ENCODE results near the gene SFXN4. TPM values are rescaled to one million over a fixed set of nuclear protein-coding genes. Genes with fewer than 3 reads are reported as not detected.
"Not testable (repeated sequence)": the region's sequence is repeated elsewhere in the genome, so short reads cannot be mapped to it uniquely, and the experiment has no call there.

SFXN4 gene
- total RNA-seq, 1 donor from 2014 or later = 19.9 TPM

- Mint-ChIP-seq H3K36me3 (ENCODE audit: low read depth) (peaks cover 3% of the 10 kb centered on the region), H3K4me1 (no peaks in the 10 kb centered on the region), H3K9me3 (no peaks in the 10 kb centered on the region), H3K4me3 (no peak overlapping the region), H3K27me3 (ENCODE audit: low read depth) (no peaks in the 10 kb centered on the region), H3K27ac (ENCODE audit: unreplicated experiment) (no peak overlapping the region)
- TF ChIP-seq, protein P1, sequence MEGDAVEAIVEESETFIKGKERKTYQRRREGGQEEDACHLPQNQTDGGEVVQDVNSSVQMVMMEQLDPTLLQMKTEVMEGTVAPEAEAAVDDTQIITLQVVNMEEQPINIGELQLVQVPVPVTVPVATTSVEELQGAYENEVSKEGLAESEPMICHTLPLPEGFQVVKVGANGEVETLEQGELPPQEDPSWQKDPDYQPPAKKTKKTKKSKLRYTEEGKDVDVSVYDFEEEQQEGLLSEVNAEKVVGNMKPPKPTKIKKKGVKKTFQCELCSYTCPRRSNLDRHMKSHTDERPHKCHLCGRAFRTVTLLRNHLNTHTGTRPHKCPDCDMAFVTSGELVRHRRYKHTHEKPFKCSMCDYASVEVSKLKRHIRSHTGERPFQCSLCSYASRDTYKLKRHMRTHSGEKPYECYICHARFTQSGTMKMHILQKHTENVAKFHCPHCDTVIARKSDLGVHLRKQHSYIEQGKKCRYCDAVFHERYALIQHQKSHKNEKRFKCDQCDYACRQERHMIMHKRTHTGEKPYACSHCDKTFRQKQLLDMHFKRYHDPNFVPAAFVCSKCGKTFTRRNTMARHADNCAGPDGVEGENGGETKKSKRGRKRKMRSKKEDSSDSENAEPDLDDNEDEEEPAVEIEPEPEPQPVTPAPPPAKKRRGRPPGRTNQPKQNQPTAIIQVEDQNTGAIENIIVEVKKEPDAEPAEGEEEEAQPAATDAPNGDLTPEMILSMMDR (conservative IDR thresholded peaks at IDR 0.05) = no peak
- DNase-seq (ENCODE audit: low read depth, low spot score) = no peak
Observed at GRCh38 chr10:119138346-119139306, 26.9 kb downstream of the SFXN4 start.

DNA sequence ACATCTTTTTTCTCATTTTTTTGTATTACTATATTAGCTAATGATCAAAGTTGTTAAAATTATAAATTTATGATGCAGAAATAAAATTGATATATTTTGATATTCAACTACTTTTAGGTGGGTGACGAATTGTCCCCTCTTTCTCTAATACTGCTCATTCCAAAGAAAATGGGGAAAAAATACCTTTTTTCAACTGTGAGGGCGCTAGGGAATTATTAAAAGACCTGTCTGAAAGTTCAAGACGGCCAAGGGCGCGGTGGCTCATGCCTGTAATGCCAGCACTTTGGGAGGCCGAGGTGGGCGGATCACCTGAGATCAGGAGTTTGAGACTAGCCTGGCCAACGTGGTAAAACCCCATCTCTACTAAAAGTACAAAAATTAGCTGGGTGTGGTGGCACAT is 27.6 kb downstream of the SFXN4 start:
- H3K4me1 Mint-ChIP-seq; H3K9me3 Mint-ChIP-seq; H3K27me3 Mint-ChIP-seq (ENCODE audit: low read depth); DNase-seq (ENCODE audit: low read depth, low spot score); H3K27ac Mint-ChIP-seq (ENCODE audit: unreplicated experiment); H3K36me3 Mint-ChIP-seq (ENCODE audit: low read depth); H3K4me3 Mint-ChIP-seq: not testable (repeated sequence)

DNA sequence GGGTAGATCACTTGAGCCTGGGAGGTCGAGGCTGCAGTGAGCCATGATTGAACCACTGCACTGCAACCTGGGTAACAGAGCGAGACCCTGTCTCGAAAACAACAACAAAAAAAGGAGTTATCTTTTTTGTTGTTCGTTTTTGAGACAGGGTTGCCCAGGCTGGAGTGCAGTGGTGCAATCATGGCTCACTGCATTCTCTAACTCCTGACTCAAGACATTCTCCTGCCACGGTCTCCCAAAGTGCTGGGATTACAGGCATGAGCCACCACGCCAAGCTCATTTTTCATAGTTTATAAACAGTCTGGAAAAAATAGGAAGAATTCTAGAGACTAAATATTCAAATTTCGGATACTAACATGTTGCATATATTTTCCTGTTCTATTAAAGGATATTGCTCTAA is 29.4 kb downstream of the SFXN4 start:
- H3K36me3 Mint-ChIP-seq (ENCODE audit: low read depth) = peaks cover 11% of the 10 kb centered on the region
- no peak overlapping the region for H3K27ac Mint-ChIP-seq (ENCODE audit: unreplicated experiment)
- H3K9me3 Mint-ChIP-seq = no peaks in the 10 kb centered on the region
- TF ChIP-seq, protein P1 (conservative IDR thresholded peaks at IDR 0.05) = no peak
- H3K27me3 Mint-ChIP-seq (ENCODE audit: low read depth) = no peaks in the 10 kb centered on the region
- no peak overlapping the region for H3K4me3 Mint-ChIP-seq
- H3K4me1 Mint-ChIP-seq = no peaks in the 10 kb centered on the region
- DNase-seq (ENCODE audit: low read depth, low spot score) = no peak

- no peaks in the 10 kb centered on the region for H3K9me3 Mint-ChIP-seq
- H3K4me1 Mint-ChIP-seq = no peaks in the 10 kb centered on the region
- DNase-seq (ENCODE audit: low read depth, low spot score) = no peak
- H3K27me3 Mint-ChIP-seq (ENCODE audit: low read depth) = no peaks in the 10 kb centered on the region
- TF ChIP-seq, protein P1 (conservative IDR thresholded peaks at IDR 0.05) = no peak
- H3K36me3 Mint-ChIP-seq (ENCODE audit: low read depth) = peaks cover 15% of the 10 kb centered on the region
- H3K27ac Mint-ChIP-seq (ENCODE audit: unreplicated experiment) = no peak overlapping the region
- H3K4me3 Mint-ChIP-seq = no peak overlapping the region
Observed at GRCh38 chr10:119135513-119135881, 30.0 kb downstream of the SFXN4 start.

DNA sequence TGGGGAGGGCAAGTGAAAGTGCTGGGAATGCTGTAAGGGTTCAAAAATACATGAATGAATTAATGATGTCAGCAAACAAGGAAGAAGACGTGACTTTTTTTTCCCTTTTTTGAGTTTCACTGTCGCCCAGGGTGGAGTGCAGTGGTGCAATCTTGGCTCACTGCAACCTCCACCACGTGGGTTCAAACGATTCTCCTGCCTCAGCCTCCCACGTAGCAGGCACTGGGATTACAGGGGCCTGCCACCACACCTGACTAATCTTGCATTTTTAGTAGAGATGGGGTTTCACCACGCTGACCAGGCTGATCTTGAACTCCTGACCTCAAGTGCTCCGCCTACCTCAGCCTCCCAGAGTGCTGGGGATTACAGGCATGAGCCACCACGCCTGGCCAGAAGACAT is 31.6 kb downstream of the SFXN4 start:
- H3K27ac Mint-ChIP-seq (ENCODE audit: unreplicated experiment) = no peak overlapping the region
- DNase-seq (ENCODE audit: low read depth, low spot score) = no peak
- H3K4me3 Mint-ChIP-seq = no peak overlapping the region
- no peaks in the 10 kb centered on the region for H3K27me3 Mint-ChIP-seq (ENCODE audit: low read depth)
- no peaks in the 10 kb centered on the region for H3K4me1 Mint-ChIP-seq
- peaks cover 21% of the 10 kb centered on the region for H3K36me3 Mint-ChIP-seq (ENCODE audit: low read depth)
- TF ChIP-seq, protein P1 (conservative IDR thresholded peaks at IDR 0.05) = no peak
- no peaks in the 10 kb centered on the region for H3K9me3 Mint-ChIP-seq
